WTC11 (cell line): ENCODE results near the gene UAP1.

ENCODE experiments used
- ATF1 ChIP-seq: sonication (generic); formaldehyde crosslinking; IDR thresholded peaks from 2 replicates; pipeline ENCODE4 v1.8.1; 2023; ENCODE audit warnings: mild to moderate bottlenecking, moderate library complexity, missing genetic modification reagents
- FOXJ3 ChIP-seq: sonication (generic); formaldehyde crosslinking; IDR thresholded peaks from 2 replicates; pipeline ENCODE4 v1.9.0; 2021; ENCODE audit warnings: missing genetic modification reagents, mild to moderate bottlenecking, borderline replicate concordance
- GTF2I ChIP-seq: fragments of 250-450 bp; sonication (Bioruptor Pico); conservative IDR thresholded peaks from 2 replicates; pipeline ENCODE4 v1.4.0; 2021; ENCODE audit warnings: mild to moderate bottlenecking
- JUN ChIP-seq: sonication (generic); formaldehyde crosslinking; IDR thresholded peaks from 2 replicates; pipeline ENCODE4 v1.8.0; 2023; ENCODE audit warnings: mild to moderate bottlenecking, missing genetic modification reagents
- SP1 ChIP-seq: sonication (generic); formaldehyde crosslinking; conservative IDR thresholded peaks from 2 replicates; pipeline ENCODE4 v1.8.1; 2022; ENCODE audit warnings: missing genetic modification reagents
- TEAD4 ChIP-seq: sonication (generic); formaldehyde crosslinking; IDR thresholded peaks from 2 replicates; pipeline ENCODE4 v1.8.0; 2022; ENCODE audit warnings: mild to moderate bottlenecking, missing genetic modification reagents
- ZNF232 ChIP-seq: sonication (generic); formaldehyde crosslinking; IDR thresholded peaks from 2 replicates; pipeline ENCODE4 v1.8.0; 2022; ENCODE audit warnings: mild to moderate bottlenecking, missing genetic modification reagents
- TF ChIP-seq, protein P1 (sequence below): fragments of 200-600 bp; IDR thresholded peaks from 2 replicates; pipeline ENCODE4 v1.8.0; 2022; ENCODE audit warnings: antibody characterized with exemption
- TF ChIP-seq, protein P2 (sequence below): sonication (generic); formaldehyde crosslinking; IDR thresholded peaks from 2 replicates; pipeline ENCODE4 v1.8.1; 2023; ENCODE audit warnings: mild to moderate bottlenecking, missing genetic modification reagents, moderate library complexity
- TF ChIP-seq, protein P3 (sequence below): sonication (generic); formaldehyde crosslinking; conservative IDR thresholded peaks from 2 replicates; pipeline ENCODE4 v1.8.1; 2022; ENCODE audit warnings: mild to moderate bottlenecking, missing genetic modification reagents
- TF ChIP-seq, protein P4 (sequence below): fragments of 250-450 bp; sonication (Bioruptor Pico); IDR thresholded peaks from 2 replicates; pipeline ENCODE4 v1.8.0; 2021; ENCODE audit warnings: mild to moderate bottlenecking
- TF ChIP-seq, protein P5 (sequence below): sonication (generic); formaldehyde crosslinking; IDR thresholded peaks from 2 replicates; pipeline ENCODE4 v1.8.0; 2022; ENCODE audit warnings: missing genetic modification reagents
- TF ChIP-seq, protein P6 (sequence below): fragments of 250-450 bp; sonication (Bioruptor Pico); IDR thresholded peaks from 2 replicates; pipeline ENCODE4 v1.9.0; 2021; ENCODE audit warnings: moderate library complexity, mild to moderate bottlenecking, inconsistent platforms, borderline replicate concordance
- TF ChIP-seq, protein P7 (sequence below): sonication (generic); formaldehyde crosslinking; IDR thresholded peaks from 2 replicates; pipeline ENCODE4 v1.8.0; 2022; ENCODE audit warnings: mild to moderate bottlenecking, missing genetic modification reagents

DNA sequence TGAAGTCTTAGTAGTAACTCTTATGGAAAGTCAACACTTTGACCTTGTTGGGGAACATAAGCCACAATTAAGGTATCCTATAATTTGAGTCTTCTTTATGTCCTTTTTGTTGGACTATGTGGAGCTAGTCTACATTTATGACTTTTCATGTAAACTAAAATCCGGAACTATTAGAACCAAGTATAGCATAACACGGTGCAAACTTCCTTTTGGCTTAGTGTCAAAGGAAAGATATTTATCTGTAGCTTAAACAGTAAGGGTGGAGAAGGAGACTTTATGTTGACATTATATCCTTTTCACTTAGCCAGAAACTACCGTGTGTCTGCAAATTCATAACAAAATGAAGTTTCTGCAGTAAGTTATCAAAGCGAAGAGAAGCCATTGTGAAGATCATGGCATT, 7.3 kb downstream of the UAP1 start:
- TF ChIP-seq, protein P1, sequence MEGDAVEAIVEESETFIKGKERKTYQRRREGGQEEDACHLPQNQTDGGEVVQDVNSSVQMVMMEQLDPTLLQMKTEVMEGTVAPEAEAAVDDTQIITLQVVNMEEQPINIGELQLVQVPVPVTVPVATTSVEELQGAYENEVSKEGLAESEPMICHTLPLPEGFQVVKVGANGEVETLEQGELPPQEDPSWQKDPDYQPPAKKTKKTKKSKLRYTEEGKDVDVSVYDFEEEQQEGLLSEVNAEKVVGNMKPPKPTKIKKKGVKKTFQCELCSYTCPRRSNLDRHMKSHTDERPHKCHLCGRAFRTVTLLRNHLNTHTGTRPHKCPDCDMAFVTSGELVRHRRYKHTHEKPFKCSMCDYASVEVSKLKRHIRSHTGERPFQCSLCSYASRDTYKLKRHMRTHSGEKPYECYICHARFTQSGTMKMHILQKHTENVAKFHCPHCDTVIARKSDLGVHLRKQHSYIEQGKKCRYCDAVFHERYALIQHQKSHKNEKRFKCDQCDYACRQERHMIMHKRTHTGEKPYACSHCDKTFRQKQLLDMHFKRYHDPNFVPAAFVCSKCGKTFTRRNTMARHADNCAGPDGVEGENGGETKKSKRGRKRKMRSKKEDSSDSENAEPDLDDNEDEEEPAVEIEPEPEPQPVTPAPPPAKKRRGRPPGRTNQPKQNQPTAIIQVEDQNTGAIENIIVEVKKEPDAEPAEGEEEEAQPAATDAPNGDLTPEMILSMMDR, result no peak
- TF ChIP-seq, protein P2, sequence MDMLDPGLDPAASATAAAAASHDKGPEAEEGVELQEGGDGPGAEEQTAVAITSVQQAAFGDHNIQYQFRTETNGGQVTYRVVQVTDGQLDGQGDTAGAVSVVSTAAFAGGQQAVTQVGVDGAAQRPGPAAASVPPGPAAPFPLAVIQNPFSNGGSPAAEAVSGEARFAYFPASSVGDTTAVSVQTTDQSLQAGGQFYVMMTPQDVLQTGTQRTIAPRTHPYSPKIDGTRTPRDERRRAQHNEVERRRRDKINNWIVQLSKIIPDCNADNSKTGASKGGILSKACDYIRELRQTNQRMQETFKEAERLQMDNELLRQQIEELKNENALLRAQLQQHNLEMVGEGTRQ (CRISPR knock-in tag), result no peak
- TF ChIP-seq, protein P3, sequence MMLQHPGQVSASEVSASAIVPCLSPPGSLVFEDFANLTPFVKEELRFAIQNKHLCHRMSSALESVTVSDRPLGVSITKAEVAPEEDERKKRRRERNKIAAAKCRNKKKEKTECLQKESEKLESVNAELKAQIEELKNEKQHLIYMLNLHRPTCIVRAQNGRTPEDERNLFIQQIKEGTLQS (CRISPR knock-in tag), result no peak
- TF ChIP-seq, protein P4, sequence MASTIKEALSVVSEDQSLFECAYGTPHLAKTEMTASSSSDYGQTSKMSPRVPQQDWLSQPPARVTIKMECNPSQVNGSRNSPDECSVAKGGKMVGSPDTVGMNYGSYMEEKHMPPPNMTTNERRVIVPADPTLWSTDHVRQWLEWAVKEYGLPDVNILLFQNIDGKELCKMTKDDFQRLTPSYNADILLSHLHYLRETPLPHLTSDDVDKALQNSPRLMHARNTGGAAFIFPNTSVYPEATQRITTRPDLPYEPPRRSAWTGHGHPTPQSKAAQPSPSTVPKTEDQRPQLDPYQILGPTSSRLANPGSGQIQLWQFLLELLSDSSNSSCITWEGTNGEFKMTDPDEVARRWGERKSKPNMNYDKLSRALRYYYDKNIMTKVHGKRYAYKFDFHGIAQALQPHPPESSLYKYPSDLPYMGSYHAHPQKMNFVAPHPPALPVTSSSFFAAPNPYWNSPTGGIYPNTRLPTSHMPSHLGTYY (CRISPR knock-in tag), result no peak
- no peak for TF ChIP-seq ATF1 (CRISPR knock-in tag)
- no peak for TF ChIP-seq TEAD4
- TF ChIP-seq SP1 (CRISPR knock-in tag), result no peak
- TF ChIP-seq, protein P5, sequence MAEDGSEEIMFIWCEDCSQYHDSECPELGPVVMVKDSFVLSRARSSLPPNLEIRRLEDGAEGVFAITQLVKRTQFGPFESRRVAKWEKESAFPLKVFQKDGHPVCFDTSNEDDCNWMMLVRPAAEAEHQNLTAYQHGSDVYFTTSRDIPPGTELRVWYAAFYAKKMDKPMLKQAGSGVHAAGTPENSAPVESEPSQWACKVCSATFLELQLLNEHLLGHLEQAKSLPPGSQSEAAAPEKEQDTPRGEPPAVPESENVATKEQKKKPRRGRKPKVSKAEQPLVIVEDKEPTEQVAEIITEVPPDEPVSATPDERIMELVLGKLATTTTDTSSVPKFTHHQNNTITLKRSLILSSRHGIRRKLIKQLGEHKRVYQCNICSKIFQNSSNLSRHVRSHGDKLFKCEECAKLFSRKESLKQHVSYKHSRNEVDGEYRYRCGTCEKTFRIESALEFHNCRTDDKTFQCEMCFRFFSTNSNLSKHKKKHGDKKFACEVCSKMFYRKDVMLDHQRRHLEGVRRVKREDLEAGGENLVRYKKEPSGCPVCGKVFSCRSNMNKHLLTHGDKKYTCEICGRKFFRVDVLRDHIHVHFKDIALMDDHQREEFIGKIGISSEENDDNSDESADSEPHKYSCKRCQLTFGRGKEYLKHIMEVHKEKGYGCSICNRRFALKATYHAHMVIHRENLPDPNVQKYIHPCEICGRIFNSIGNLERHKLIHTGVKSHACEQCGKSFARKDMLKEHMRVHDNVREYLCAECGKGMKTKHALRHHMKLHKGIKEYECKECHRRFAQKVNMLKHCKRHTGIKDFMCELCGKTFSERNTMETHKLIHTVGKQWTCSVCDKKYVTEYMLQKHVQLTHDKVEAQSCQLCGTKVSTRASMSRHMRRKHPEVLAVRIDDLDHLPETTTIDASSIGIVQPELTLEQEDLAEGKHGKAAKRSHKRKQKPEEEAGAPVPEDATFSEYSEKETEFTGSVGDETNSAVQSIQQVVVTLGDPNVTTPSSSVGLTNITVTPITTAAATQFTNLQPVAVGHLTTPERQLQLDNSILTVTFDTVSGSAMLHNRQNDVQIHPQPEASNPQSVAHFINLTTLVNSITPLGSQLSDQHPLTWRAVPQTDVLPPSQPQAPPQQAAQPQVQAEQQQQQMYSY, result no peak
- no peak for TF ChIP-seq JUN (CRISPR knock-in tag)
- TF ChIP-seq, protein P6, sequence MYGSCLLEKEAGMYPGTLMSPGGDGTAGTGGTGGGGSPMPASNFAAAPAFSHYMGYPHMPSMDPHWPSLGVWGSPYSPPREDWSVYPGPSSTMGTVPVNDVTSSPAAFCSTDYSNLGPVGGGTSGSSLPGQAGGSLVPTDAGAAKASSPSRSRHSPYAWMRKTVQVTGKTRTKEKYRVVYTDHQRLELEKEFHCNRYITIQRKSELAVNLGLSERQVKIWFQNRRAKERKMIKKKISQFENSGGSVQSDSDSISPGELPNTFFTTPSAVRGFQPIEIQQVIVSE (CRISPR knock-in tag), result no peak
- no peak for TF ChIP-seq ZNF232 (CRISPR knock-in tag)
- no peak for TF ChIP-seq FOXJ3 (CRISPR knock-in tag)
- TF ChIP-seq, protein P7, sequence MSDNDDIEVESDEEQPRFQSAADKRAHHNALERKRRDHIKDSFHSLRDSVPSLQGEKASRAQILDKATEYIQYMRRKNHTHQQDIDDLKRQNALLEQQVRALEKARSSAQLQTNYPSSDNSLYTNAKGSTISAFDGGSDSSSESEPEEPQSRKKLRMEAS (CRISPR knock-in tag), result no peak
- TF ChIP-seq GTF2I (CRISPR knock-in tag), result no peak
